GM21825 (cell line): ENCODE data around the gene SLC35B1.
A peak's percentile ranks its signal among the peaks of the same experiment; 100 is the strongest.

Experiments used
- ATAC-seq: cut with Tn5 transposase; IDR thresholded peaks from one replicate; pipeline ENCODE4 v1.9.1; 2021; ENCODE audit warnings: mild to moderate bottlenecking, moderate library complexity; ENCODE audit not compliant: unreplicated experiment

SLC35B1 gene

DNA sequence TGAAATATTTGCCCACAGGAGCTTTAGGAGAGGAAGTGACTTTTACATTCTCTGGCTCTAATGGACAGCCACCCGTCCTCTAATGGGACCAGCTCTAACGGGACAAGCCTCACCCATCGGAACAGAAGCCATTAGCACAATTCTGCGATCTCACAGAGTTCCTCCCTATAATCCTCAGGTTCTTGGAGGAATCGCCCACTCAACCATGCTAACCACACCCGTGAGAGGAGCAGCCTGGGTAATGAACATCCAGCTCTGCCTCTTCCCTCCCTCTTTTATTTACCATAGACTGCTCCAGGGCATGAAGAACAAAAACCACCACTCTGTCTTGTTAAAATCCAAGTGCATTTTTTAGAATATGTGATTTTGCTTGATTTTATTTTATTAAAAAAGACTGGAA, 6.8 kb downstream of the SLC35B1 start:
- ATAC-seq, result no peak

GRCh38 chr17:49699966-49700575, 7.7 kb downstream of the SLC35B1 start:
- no peak for ATAC-seq

- ATAC-seq, result no peak
Observed at GRCh38 chr17:49698005-49698404, 9.8 kb downstream of the SLC35B1 start.

GRCh38 chr17:49696233-49696761, 11.5 kb downstream of the SLC35B1 start:
- no peak for ATAC-seq

- ATAC-seq, result no peak
Observed at GRCh38 chr17:49695698-49696232, 12.0 kb downstream of the SLC35B1 start.

DNA sequence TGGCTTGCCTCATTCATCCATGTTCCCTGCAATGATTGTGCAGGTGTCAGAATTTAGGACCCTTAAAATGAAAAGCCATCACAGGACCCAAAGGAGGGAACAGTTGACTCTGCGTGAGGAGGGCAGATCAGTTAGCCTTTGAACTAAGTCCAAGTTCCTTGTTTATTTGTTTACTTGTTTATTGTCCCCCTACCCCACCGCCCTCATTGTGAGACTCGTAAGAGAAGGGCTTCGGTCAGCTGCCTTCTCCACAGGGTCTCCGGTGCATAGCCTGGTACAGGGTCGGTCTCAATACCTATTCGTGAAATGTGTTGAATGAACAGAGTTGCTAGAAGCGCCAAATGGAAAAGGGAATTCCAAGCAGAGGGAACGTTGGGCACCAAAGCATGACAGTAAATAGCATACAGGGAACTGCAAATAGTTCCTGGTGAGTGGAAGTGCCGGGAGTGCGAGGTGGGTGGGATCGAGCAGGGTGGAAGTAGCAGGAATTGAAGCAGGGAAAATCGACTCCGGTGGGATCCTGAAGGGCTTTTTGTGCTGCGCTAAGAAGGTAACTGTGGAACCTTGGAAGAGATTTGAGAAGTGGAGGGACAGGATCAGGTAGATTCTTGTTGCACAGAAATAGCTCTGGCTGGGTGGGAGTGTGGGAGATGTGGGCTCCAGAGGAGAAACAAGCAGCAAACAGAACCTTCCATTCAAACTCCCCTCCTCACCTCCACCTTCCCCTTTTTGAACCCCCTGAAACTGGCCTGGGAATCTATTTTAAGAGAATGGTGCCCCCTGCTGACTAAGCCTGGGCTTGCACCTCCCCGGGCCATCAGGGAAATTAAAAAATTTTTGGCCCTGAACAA, 12.7 kb downstream of the SLC35B1 start:
- no peak for ATAC-seq

GRCh38 chr17:49692751-49693150, 15.0 kb downstream of the SLC35B1 start:
- no peak for ATAC-seq

DNA sequence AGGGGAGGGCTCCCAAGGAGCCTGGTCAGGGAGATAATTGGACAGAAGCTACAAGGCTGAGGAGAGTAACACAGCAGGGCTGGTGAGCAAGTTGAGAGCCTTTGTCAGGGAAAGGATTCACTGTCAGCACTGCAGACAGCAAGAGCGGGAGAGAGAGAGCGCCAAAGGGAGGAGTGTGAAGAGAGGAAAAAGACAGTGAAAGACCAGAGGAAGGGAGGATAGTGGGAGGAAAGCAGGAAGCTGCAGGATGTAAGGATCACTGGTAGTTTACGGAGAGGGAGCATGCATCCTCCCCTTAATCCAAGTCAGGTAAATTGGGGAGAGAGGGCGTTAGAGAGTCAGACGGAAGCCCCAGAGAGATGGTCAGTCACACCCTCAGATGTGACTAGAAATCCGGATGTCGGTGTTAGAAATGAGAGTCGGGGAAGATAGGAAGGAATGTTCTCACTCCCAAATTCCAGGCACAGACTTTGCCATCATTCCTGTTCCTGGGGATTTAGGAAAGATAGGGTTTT, 16.0 kb downstream of the SLC35B1 start:
- ATAC-seq, result no peak

GRCh38 chr17:49691086-49691676, 16.6 kb downstream of the SLC35B1 start:
- ATAC-seq, result no peak

GRCh38 chr17:49690256-49690655, 17.5 kb downstream of the SLC35B1 start:
- no peak for ATAC-seq

- ATAC-seq, result no peak
Observed at GRCh38 chr17:49688848-49689247, 18.9 kb downstream of the SLC35B1 start.

DNA sequence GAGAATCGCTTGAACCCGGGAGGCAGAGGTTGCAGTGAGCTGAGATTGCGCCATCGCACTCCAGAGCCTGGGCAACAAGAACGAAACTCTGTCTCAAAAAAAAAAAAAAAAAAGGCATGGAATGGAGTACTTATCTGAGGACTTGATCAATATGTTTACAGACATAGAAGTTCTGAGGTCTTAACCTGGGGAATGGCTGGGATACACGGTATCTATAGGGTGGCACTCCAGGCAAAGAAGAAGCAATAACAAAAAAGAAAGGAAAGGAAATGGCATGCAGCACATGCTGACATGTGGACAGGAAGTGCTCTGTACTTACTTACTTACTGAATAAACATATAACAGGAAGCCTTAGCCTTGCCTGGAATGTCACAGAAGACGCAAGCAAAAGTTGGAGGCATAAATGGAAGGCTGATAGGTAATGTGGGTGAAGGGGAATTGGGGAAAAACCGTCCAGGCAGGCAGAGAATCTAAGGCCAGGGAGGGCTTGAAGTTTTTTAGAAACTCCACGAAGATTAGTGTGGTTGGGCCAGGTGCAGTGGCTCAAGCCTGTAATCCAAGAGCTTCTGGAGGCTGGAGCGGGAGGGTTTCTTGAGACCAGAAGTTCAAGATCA, 19.8 kb downstream of the SLC35B1 start:
- ATAC-seq, result no peak

DNA sequence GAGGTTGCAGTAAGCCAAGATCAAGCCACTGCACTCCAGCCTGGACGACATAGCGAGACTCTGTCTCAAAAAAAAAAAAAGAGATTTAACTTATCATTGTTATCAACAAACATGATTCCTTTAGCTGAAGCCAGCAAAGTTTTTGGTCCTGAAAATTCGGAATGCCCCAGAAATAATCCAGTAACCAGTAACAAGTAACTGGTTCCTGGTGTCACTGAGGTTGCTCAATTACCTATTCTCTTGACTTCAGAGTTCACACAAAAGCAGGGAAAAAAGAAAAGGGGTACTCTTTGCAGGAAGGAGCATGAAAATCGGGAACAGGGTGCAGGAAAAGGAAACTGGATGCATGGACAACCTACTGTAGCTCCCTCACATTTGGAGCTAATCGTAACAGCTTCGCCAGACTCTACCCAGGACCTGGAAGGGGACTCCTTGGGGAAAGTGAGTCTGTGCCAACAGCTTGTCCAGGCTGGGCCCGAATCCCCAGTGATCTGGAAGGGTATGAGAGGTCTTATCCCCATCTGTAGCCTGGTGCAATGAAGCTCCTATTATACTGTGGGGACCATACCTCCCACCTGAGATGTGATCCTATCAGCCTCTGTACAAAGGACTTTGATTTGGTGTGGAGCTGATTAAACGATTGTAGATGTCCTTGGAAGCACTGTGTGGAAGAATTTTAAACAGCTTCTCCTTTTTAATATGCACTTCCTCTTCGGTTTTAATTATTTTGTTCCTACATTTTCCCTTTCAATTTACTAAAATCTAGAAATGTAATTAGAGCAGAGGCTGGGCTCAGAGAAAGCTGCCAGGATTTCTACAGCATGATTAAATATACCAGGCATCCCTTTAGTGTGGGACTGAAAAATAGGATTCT, 26.4 kb downstream of the SLC35B1 start:
- ATAC-seq, result no peak

DNA sequence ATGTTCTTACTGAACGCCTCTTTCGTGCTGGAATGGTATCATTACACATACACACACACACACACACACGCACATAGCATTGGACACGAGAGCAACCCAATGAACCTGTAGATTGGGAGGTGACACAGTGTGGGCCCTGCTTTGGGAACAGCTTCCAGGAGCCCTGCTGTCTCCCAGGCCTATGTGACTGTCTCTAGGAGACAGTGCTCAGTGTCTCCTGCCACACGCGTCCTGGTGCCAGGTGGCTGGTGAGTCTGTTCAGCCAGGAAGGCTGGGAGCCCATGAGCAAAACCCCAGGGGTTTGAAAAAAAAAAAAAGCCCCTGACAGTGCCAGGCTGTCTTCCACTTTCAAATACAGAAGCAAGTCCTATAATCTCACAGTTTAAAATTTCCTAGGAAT, 27.4 kb downstream of the SLC35B1 start:
- no peak for ATAC-seq

- peak; percentile 70 for ATAC-seq
Observed at GRCh38 chr17:49677933-49678847, 29.6 kb downstream of the SLC35B1 start, which contains the start of gene SPOP. SPOP (minus strand) TSS chr17:49678097; CDS start chr17:49622810, 55,287 bp downstream.

GRCh38 chr17:49677134-49677932, 30.4 kb downstream of the SLC35B1 start:
- ATAC-seq, result peak; percentile 52

DNA sequence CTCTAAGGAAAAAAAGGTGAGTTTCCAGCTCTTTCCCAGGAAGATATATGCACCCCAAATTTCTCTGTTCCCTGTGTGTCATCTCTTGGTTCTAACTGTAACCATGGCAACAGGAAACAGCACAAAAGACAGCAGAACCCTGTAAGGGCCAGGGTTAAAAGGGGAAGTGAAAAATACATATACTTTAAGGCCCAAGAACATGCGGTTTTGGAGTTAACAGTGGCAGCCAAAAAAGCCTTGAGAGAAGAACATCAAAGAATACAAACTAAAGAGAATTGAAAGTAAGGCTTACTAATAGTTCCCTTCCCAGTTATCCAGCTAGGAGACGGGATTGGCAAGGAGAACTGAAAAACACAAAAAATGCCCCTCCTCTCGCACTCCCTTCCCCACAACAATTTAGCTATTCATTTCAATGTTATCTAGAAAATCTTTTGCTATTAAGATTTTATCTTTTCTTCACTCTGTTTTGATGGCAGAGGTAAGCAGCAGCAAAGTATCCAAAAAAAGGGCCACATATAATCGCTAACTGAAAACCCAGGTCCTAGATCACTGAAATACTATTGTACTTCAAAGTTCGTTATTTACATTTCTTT, 31.4 kb downstream of the SLC35B1 start:
- peak; percentile 60 for ATAC-seq

GRCh38 chr17:49674507-49674906, 33.3 kb downstream of the SLC35B1 start:
- ATAC-seq, result no peak
